ENCODE results near the gene IDUA. TPM values are rescaled to one million over a fixed set of nuclear protein-coding genes. Genes with fewer than 3 reads are reported as not detected.

The IDUA gene
- polyA plus RNA-seq, 3 donors, result 6.4 to 64.4 (median 8.5) TPM

DNA sequence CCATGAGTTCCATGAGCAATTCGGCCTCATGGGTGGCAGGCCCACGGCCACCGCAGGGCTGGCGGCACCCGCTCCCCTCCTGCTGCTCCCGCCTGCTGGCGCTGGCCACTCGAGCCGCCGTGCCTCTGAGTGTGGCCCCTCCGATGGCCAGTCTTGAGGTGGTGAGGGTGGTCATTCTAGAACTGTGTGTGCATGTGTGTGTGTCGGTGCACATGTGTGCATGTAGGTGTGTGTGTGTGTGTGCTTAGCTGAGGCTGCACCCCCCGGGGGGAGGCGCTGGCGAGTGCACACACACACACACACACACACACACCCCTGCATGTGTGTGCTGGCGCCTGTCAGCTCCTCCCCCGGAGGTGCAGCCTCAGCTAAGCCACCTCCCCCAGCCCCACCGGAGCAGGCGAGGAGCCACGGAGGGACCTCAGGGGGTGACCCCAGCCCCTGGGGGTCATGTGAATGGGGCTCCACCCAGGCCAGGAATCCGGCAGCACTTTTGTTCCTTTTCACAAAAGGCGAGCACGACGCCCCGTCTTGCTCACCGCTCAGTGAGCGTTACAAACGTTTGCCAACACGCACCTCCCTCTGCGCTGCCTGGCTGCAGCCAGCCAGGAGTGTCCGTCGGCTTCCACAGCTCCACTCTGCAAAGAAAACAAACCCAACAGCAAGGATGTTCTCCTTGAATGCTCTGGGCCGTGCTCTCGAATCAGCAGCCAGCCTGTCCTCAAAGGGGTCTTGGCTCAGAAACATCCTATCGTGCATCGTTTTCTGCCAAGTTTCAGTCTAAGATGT, 54.5 kb downstream of the IDUA start:
- intact Hi-C loops (cut with micrococcal nuclease), result loop anchor here in 1 of 2 donors (5.0 kb wide), 1 partner anchor 41 kb away; no protein-coding TSS in a partner anchor
- no peak for DNase-seq
- Mint-ChIP-seq H3K4me3 (peak overlapping the region in 1 of 2 donors; percentile 15), H3K9me3 (peaks cover 0 to under 1% (median 0%) of the 10 kb centered on the region in 7 donors), H3K36me3 (no peaks in the 10 kb centered on the region), H3K27me3 (ENCODE audit: low read depth in 3 of 3) (peaks cover 2 to 27% (median 13%) of the 10 kb centered on the region in 3 donors), H3K4me1 (peaks cover 12% of the 10 kb centered on the region), H3K27ac (peak overlapping the region in 2 of 7 donors; percentile 66 to 69)
- Histone ChIP-seq H3K4me1 (ENCODE audit: control insufficient read depth in 1 of 2, insufficient read depth in 2 of 2, low read length in 2 of 2) (peaks cover 14 to 17% of the 10 kb centered on the region in 2 donors), H3K27me3 (ENCODE audit: control insufficient read depth in 2 of 2, insufficient read depth in 2 of 2, low read length in 2 of 2) (peaks cover 0 to 10% of the 10 kb centered on the region in 2 donors), H4K20me1 (ENCODE audit: insufficient read depth, low read length) (no peaks in the 10 kb centered on the region), H3K79me2 (ENCODE audit: insufficient read depth, low read length) (no peaks in the 10 kb centered on the region), H3K9ac (ENCODE audit: insufficient read depth, low read length, poor library complexity, severe bottlenecking) (no peak overlapping the region), H2AFZ (ENCODE audit: insufficient read depth, low read depth, low read length, poor library complexity, severe bottlenecking) (no peak overlapping the region), H3K4me2 (replicated peaks; ENCODE audit: extremely low read depth, low read length, poor library complexity, severe bottlenecking) (no peak overlapping the region), H3K4me3 (replicated peaks in 1 of 3; ENCODE audit: low read depth in 2 of 3, low read length in 3 of 3) (no peak overlapping the region), H3K9me3 (replicated peaks in 1 of 2; ENCODE audit: control insufficient read depth in 1 of 2, insufficient read depth in 1 of 2, low read length in 2 of 2) (no peaks in the 10 kb centered on the region), H3K27ac (ENCODE audit: low read depth in 1 of 2, low read length in 2 of 2) (no peak overlapping the region), H3K36me3 (replicated peaks in 1 of 2; ENCODE audit: control insufficient read depth in 1 of 2, insufficient read depth in 2 of 2, low read length in 2 of 2) (no peaks in the 10 kb centered on the region)
- 72% methylated on average over 29 of the region's 36 CpGs for whole genome bisulfite sequencing (ENCODE audit: insufficient coverage)
- TF ChIP-seq, protein P1, sequence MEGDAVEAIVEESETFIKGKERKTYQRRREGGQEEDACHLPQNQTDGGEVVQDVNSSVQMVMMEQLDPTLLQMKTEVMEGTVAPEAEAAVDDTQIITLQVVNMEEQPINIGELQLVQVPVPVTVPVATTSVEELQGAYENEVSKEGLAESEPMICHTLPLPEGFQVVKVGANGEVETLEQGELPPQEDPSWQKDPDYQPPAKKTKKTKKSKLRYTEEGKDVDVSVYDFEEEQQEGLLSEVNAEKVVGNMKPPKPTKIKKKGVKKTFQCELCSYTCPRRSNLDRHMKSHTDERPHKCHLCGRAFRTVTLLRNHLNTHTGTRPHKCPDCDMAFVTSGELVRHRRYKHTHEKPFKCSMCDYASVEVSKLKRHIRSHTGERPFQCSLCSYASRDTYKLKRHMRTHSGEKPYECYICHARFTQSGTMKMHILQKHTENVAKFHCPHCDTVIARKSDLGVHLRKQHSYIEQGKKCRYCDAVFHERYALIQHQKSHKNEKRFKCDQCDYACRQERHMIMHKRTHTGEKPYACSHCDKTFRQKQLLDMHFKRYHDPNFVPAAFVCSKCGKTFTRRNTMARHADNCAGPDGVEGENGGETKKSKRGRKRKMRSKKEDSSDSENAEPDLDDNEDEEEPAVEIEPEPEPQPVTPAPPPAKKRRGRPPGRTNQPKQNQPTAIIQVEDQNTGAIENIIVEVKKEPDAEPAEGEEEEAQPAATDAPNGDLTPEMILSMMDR (IDR thresholded peaks at IDR 0.05), result no peak

DNA sequence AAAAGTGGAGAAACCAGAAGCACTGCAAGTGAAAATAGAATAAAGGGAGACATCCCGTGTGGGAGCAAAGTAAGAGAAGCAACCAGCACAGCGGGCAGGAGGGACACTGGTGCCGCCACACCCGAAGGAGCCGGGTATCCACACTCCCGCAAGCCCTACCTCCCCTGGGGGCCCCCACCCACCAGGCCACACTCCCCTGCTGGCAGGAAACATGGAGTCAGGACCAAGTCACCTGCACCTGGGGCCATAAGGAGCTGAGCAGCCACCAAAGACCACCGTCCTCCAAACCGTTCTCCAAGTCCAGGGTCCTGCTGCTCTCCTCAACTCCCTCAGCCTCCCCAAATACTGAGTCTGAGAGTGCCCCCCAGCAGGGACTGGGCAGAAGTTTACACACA, 55.1 kb downstream of the IDUA start:
- peaks cover 0 to 1% of the 10 kb centered on the region in 2 donors for H3K9me3 ChIP-seq (replicated peaks in 1 of 2; ENCODE audit: control insufficient read depth in 1 of 2, insufficient read depth in 1 of 2, low read length in 2 of 2)
- no peaks in the 10 kb centered on the region for H3K79me2 ChIP-seq (ENCODE audit: insufficient read depth, low read length)
- H4K20me1 ChIP-seq (ENCODE audit: insufficient read depth, low read length), result no peaks in the 10 kb centered on the region
- H3K9ac ChIP-seq (ENCODE audit: insufficient read depth, low read length, poor library complexity, severe bottlenecking), result no peak overlapping the region
- no peaks in the 10 kb centered on the region for H3K36me3 ChIP-seq (replicated peaks in 1 of 2; ENCODE audit: control insufficient read depth in 1 of 2, insufficient read depth in 2 of 2, low read length in 2 of 2)
- H3K4me3 Mint-ChIP-seq, result peak overlapping the region in 1 of 2 donors; percentile 15
- H2AFZ ChIP-seq (ENCODE audit: insufficient read depth, low read depth, low read length, poor library complexity, severe bottlenecking), result no peak overlapping the region
- peaks cover 0 to 13% of the 10 kb centered on the region in 2 donors for H3K27me3 ChIP-seq (ENCODE audit: control insufficient read depth in 2 of 2, insufficient read depth in 2 of 2, low read length in 2 of 2)
- 83% methylated on average over 3 of the region's 8 CpGs for WGBS (ENCODE audit: insufficient coverage)
- no peak overlapping the region for H3K27ac ChIP-seq (ENCODE audit: low read depth in 1 of 2, low read length in 2 of 2)
- H3K4me3 ChIP-seq (replicated peaks in 1 of 3; ENCODE audit: low read depth in 2 of 3, low read length in 3 of 3), result no peak overlapping the region
- H3K4me1 ChIP-seq (ENCODE audit: control insufficient read depth in 1 of 2, insufficient read depth in 2 of 2, low read length in 2 of 2), result peaks cover 14 to 17% of the 10 kb centered on the region in 2 donors
- H3K9me3 Mint-ChIP-seq, result peaks cover 0 to 6% (median 4%) of the 10 kb centered on the region in 7 donors
- peaks cover 0 to 2% of the 10 kb centered on the region in 2 donors for H3K36me3 Mint-ChIP-seq
- no peak overlapping the region for H3K4me2 ChIP-seq (replicated peaks; ENCODE audit: extremely low read depth, low read length, poor library complexity, severe bottlenecking)
- TF ChIP-seq, protein P1 (IDR thresholded peaks at IDR 0.05), result no peak
- DNase-seq, result no peak
- H3K4me1 Mint-ChIP-seq, result peaks cover 13% of the 10 kb centered on the region
- peak overlapping the region in 1 of 7 donors; percentile 66 for H3K27ac Mint-ChIP-seq
- intact Hi-C loops (cut with micrococcal nuclease), result loop anchor here in 1 of 2 donors (5.0 kb wide), 1 partner anchor 40 kb away; no protein-coding TSS in a partner anchor
- peaks cover 5 to 33% (median 17%) of the 10 kb centered on the region in 3 donors for H3K27me3 Mint-ChIP-seq (ENCODE audit: low read depth in 3 of 3)
